Measurements from ENCODE around the gene EFCAB12.

The EFCAB12 gene

DNA sequence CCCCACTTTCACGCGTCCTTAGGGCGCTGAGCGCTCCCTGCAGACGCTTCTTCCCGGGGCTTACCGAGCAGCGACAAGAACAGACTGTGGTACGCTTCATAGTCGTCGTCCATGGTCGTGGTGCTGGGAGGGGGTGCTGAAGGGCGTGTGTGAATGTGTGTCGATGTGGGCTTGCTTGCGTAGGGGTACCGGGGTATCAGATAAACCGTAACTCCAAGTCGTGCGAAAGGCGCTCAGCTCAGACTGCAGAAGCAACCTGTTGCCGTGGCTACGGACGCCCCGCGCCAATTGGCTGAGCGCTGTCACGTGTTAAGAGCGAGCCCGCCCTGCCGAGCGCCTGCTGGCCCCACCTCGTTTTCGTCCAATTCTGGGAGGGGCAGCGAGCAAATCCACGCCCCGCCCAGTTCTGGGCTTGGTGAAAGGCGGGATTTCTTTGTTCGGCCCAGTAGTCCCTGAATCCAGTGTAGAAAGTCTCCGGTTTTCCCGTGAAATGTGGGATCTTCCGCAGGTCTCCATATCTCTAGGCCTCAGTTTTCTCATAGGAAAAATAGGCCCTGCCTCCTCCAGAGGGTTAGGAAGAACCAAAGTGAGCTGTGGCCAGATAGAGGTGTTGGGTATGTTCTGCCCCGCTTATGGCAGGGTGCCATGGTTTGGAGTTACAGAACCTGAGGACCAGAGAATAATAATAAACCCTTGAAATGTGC, at the start of gene EFCAB12:
Gene EFCAB12, minus strand, starts transcription at position 261 of the 704 bp plus-strand sequence. Its CDS starts 148 bp downstream, at position 113.
- Histone ChIP-seq H3K27me3 (replicated peaks; ENCODE audit: control insufficient read depth, insufficient read depth, low read length) (no peaks in the 10 kb centered on the region), H3K4me3 (replicated peaks; ENCODE audit: low read depth, low read length) (peak within 1 kb of the TSS; percentile 52), H3K36me3 (ENCODE audit: control insufficient read depth, insufficient read depth, low read length) (peaks cover 9% of the 10 kb centered on the region)
- peak; percentile 88 for DNase-seq (ENCODE audit: extremely low read depth, insufficient read length)
- TF ChIP-seq, protein P1, sequence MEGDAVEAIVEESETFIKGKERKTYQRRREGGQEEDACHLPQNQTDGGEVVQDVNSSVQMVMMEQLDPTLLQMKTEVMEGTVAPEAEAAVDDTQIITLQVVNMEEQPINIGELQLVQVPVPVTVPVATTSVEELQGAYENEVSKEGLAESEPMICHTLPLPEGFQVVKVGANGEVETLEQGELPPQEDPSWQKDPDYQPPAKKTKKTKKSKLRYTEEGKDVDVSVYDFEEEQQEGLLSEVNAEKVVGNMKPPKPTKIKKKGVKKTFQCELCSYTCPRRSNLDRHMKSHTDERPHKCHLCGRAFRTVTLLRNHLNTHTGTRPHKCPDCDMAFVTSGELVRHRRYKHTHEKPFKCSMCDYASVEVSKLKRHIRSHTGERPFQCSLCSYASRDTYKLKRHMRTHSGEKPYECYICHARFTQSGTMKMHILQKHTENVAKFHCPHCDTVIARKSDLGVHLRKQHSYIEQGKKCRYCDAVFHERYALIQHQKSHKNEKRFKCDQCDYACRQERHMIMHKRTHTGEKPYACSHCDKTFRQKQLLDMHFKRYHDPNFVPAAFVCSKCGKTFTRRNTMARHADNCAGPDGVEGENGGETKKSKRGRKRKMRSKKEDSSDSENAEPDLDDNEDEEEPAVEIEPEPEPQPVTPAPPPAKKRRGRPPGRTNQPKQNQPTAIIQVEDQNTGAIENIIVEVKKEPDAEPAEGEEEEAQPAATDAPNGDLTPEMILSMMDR (IDR thresholded peaks at IDR 0.05; ENCODE audit: insufficient read depth, low read length, poor library complexity, severe bottlenecking): no peak

DNA sequence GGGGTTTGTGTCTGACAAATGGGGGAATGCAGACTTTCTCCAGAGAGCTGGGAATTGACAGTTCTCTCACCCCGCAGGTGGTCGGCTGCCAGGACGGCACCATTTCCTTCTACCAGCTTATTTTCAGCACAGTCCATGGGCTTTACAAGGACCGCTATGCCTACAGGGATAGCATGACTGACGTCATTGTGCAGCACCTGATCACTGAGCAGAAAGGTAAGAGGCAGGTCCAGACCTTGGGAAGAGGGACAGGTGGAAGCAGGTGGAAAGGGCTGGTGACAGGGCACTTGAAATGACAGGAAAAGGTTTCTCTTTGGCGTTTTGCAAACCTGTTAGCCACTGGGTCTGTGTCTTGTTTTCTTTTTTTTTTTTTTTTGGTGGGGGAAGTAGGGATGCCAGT, 48.1 kb upstream of the EFCAB12 start:
- DNase-seq (ENCODE audit: extremely low read depth, insufficient read length): no peak
- Histone ChIP-seq H3K36me3 (ENCODE audit: control insufficient read depth, insufficient read depth, low read length) (peaks cover 4% of the 10 kb centered on the region; the same call in 1 of the 2 replicates), H3K4me3 (replicated peaks; ENCODE audit: low read depth, low read length) (no peak overlapping the region), H3K27me3 (replicated peaks; ENCODE audit: control insufficient read depth, insufficient read depth, low read length) (no peaks in the 10 kb centered on the region)
- TF ChIP-seq, protein P1 (IDR thresholded peaks at IDR 0.05; ENCODE audit: insufficient read depth, low read length, poor library complexity, severe bottlenecking): no peak

DNA sequence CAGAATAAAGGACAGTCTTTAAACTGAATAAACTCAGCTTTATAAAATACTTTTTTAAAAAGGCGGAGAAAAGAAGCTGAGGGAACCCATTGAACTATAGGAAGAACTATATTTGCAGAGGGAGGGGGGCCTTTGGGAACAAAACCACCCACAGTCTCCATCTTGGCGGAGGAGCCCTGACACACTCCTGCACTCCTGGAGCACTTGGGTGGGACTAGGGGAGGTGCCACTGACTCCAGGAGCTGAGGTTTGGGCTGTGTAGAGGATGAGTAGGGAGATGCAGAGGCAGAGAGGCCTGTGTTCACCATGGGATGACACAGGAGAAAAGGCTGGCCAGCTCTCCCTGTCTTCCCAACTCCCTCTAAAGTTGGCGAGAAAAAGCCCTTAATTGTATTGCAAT, 47.4 kb upstream of the EFCAB12 start:
- no peak overlapping the region for H3K4me3 ChIP-seq (replicated peaks; ENCODE audit: low read depth, low read length)
- H3K36me3 ChIP-seq (ENCODE audit: control insufficient read depth, insufficient read depth, low read length): peaks cover 3% of the 10 kb centered on the region; the same call in 1 of the 2 replicates
- TF ChIP-seq, protein P1 (IDR thresholded peaks at IDR 0.05; ENCODE audit: insufficient read depth, low read length, poor library complexity, severe bottlenecking): no peak
- H3K27me3 ChIP-seq (replicated peaks; ENCODE audit: control insufficient read depth, insufficient read depth, low read length): no peaks in the 10 kb centered on the region
- no peak for DNase-seq (ENCODE audit: extremely low read depth, insufficient read length)

DNA sequence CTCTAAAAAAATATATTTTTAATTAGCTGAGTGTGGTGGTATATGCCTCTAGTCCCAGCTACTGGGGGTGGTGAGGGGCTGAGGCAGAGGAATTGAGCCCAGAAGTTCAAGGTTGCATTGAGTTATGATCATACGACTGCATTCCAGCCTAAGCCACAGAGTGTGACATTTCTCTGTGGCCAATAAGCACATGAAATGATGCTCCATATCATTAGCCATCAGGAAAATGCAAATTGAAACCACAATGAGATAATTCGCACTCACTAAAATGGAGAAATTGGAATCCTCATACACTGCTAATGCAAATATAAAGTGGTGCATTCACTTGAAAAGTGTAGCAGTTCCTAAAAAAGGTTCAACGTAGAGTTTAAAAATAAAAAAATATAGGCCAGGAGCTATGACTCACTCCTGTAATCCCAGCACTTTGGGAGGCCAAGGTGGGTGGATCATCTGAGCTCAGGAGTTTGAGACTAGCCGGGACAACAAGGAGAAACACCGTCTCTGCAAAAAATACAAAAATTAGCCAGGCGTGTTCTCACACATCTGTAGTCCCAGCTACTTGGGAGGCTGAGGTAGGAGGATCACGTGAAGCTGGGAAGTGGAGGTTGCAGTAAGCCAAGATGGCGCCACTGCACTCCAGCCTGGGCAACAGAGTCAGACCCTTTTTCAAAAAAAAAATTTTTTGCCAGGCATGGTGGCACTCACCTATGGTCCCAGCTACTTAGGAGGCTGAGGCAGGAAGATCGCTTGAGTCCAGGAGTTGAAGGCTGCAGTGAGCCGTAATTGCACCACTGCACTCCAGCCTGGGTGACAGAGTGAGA, 46.8 kb upstream of the EFCAB12 start:
- TF ChIP-seq, protein P1 (IDR thresholded peaks at IDR 0.05; ENCODE audit: insufficient read depth, low read length, poor library complexity, severe bottlenecking): no peak
- no peak for DNase-seq (ENCODE audit: extremely low read depth, insufficient read length)
- Histone ChIP-seq H3K36me3 (ENCODE audit: control insufficient read depth, insufficient read depth, low read length) (peaks cover 3% of the 10 kb centered on the region; the same call in 1 of the 2 replicates), H3K4me3 (replicated peaks; ENCODE audit: low read depth, low read length) (no peak overlapping the region), H3K27me3 (replicated peaks; ENCODE audit: control insufficient read depth, insufficient read depth, low read length) (no peaks in the 10 kb centered on the region)

DNA sequence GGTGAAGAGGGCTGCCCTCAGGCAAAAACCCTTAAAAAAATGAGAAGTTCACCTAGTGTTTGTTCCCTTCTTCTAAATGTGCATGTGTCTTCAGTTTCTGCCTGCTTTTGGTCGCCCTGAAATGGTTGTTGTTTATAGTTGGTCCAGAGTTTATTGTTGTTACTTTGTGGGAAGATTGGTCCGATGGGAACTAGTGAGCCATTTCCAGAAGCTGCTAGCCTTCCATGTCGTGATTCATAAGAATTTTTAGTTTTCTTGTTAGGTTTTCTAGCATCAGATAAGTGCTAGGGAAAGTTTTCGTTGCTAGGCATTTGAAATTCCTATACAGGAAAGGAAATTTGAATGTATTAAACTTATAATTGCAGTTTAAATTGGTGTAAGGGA, 45.3 kb upstream of the EFCAB12 start:
- TF ChIP-seq, protein P1 (IDR thresholded peaks at IDR 0.05; ENCODE audit: insufficient read depth, low read length, poor library complexity, severe bottlenecking): no peak
- no peak for DNase-seq (ENCODE audit: extremely low read depth, insufficient read length)
- Histone ChIP-seq H3K27me3 (replicated peaks; ENCODE audit: control insufficient read depth, insufficient read depth, low read length) (no peaks in the 10 kb centered on the region), H3K36me3 (ENCODE audit: control insufficient read depth, insufficient read depth, low read length) (no peaks in the 10 kb centered on the region; the same call in 1 of the 2 replicates), H3K4me3 (replicated peaks; ENCODE audit: low read depth, low read length) (no peak overlapping the region)
